WTC11 (cell line): ENCODE measurements around the gene COX19. TPM values are rescaled to one million over a fixed set of nuclear protein-coding genes. Genes with fewer than 3 reads are reported as not detected.

ENCODE experiments used
- ATAC-seq: fragments of 200-7000 bp; cut with Tn5 transposase; 2 replicates; pipeline ENCODE4 v1.10.0; 2021; ENCODE audit warnings: mild to moderate bottlenecking, moderate library complexity
- CTCF ChIA-PET: fragments of 300-600 bp; sonication (Branson Sonifier 250); formaldehyde crosslinking; loops from one replicate; lab custom pipeline; 2021; ENCODE audit warnings: antibody characterized with exemption; lab: Charles Lee
- POLR2A ChIA-PET: fragments of 350-600 bp; sonication (Branson Sonifier 250); formaldehyde crosslinking; loops from one replicate; lab custom pipeline; 2021; ENCODE audit warnings: antibody characterized with exemption; lab: Charles Lee
- DNase-seq: peaks from one replicate; pipeline ENCODE4 v3.0.0; 2021; ENCODE audit warnings: low spot score
- H3K27ac Mint-ChIP-seq: 2 replicates; pipeline ENCODE4 v1.8.0; 2021; ENCODE audit warnings: mixed read lengths
- H3K27me3 Mint-ChIP-seq: 2 replicates; pipeline ENCODE4 v1.8.0; 2021; ENCODE audit warnings: low read depth, mild to moderate bottlenecking, moderate library complexity, mixed read lengths
- H3K36me3 Mint-ChIP-seq: 2 replicates; pipeline ENCODE4 v1.8.0; 2021; ENCODE audit warnings: mixed read lengths
- H3K4me1 Mint-ChIP-seq: 2 replicates; pipeline ENCODE4 v1.8.0; 2022; ENCODE audit warnings: mixed read lengths
- H3K4me3 Mint-ChIP-seq: 2 replicates; pipeline ENCODE4 v1.8.0; 2021; ENCODE audit warnings: mild to moderate bottlenecking, moderate library complexity, mixed read lengths
- H3K9me3 Mint-ChIP-seq: 2 replicates; pipeline ENCODE4 v1.8.0; 2021; ENCODE audit warnings: mixed read lengths
- AR ChIP-seq: fragments of 250-450 bp; sonication (Bioruptor Pico); IDR thresholded peaks from 2 replicates; pipeline ENCODE4 v1.9.0; 2021; ENCODE audit warnings: mild to moderate bottlenecking
- E2F4 ChIP-seq: sonication (generic); formaldehyde crosslinking; IDR thresholded peaks from 2 replicates; pipeline ENCODE4 v1.8.1; 2022; ENCODE audit warnings: low read depth, mild to moderate bottlenecking, moderate library complexity, missing genetic modification reagents, borderline replicate concordance
- EMX1 ChIP-seq: fragments of 250-450 bp; sonication (Bioruptor Pico); IDR thresholded peaks from 2 replicates; pipeline ENCODE4 v1.8.0; 2021; ENCODE audit warnings: mild to moderate bottlenecking
- ETV6 ChIP-seq: sonication (generic); formaldehyde crosslinking; IDR thresholded peaks from 2 replicates; pipeline ENCODE4 v1.8.1; 2022; ENCODE audit warnings: mild to moderate bottlenecking, missing genetic modification reagents
- GRHL2 ChIP-seq: fragments of 250-450 bp; sonication (Bioruptor Pico); IDR thresholded peaks from 2 replicates; pipeline ENCODE4 v1.8.0; 2022; ENCODE audit warnings: mild to moderate bottlenecking, moderate library complexity; ENCODE audit not compliant: insufficient replicate concordance, severe bottlenecking
- NFYB ChIP-seq: sonication (generic); formaldehyde crosslinking; conservative IDR thresholded peaks from 2 replicates; pipeline ENCODE4 v1.8.0; 2022; ENCODE audit warnings: low read depth, missing genetic modification reagents
- SOX15 ChIP-seq: fragments of 250-450 bp; sonication (Bioruptor Pico); IDR thresholded peaks from 2 replicates; pipeline ENCODE4 v1.9.0; 2021; ENCODE audit warnings: mild to moderate bottlenecking
- STAT6 ChIP-seq: sonication (generic); formaldehyde crosslinking; conservative IDR thresholded peaks from 2 replicates; pipeline ENCODE4 v1.8.1; 2023; ENCODE audit warnings: mild to moderate bottlenecking, low read depth, missing genetic modification reagents, moderate library complexity
- TEAD1 ChIP-seq: sonication (generic); formaldehyde crosslinking; IDR thresholded peaks from 2 replicates; pipeline ENCODE4 v1.8.0; 2022; ENCODE audit warnings: mild to moderate bottlenecking, missing genetic modification reagents
- USF2 ChIP-seq: sonication (generic); formaldehyde crosslinking; IDR thresholded peaks from 2 replicates; pipeline ENCODE4 v1.8.1; 2023; ENCODE audit warnings: mild to moderate bottlenecking, missing genetic modification reagents, moderate library complexity
- ZBTB21 ChIP-seq: sonication (generic); formaldehyde crosslinking; IDR thresholded peaks from 2 replicates; pipeline ENCODE4 v1.8.1; 2023; ENCODE audit warnings: mild to moderate bottlenecking, missing genetic modification reagents, borderline replicate concordance
- ZNF219 ChIP-seq: sonication (generic); formaldehyde crosslinking; IDR thresholded peaks from 2 replicates; pipeline ENCODE4 v1.8.0; 2023; ENCODE audit warnings: missing genetic modification reagents, mild to moderate bottlenecking, borderline replicate concordance
- ZNF396 ChIP-seq: fragments of 250-450 bp; sonication (Bioruptor Pico); IDR thresholded peaks from 2 replicates; pipeline ENCODE4 v1.8.0; 2021; ENCODE audit warnings: mild to moderate bottlenecking, moderate library complexity, borderline replicate concordance
- ZNF532 ChIP-seq: fragments of 250-450 bp; sonication (Bioruptor Pico); IDR thresholded peaks from 2 replicates; pipeline ENCODE4 v1.9.0; 2021; ENCODE audit warnings: mild to moderate bottlenecking, borderline replicate concordance
- ZNF671 ChIP-seq: fragments of 250-450 bp; sonication (Bioruptor Pico); IDR thresholded peaks from 2 replicates; pipeline ENCODE4 v1.8.0; 2021; ENCODE audit warnings: mild to moderate bottlenecking
- total RNA-seq: library from RNA; stranded (reverse); gene quantifications from 3 replicates; pipeline ENCODE4 v1.2.3, GENCODE V29; 2021

Gene COX19
- total RNA-seq, 1 experiment from 2014 or later: 13.2 TPM

GRCh38 chr7:920351-921070 lies 54.8 kb downstream of the COX19 start (continued):
- TF ChIP-seq STAT6 (no peak), TEAD1 (CRISPR knock-in tag) (no peak), ZNF671 (CRISPR knock-in tag) (no peak), AR (CRISPR knock-in tag) (no peak), NFYB (CRISPR knock-in tag) (no peak)

- H3K36me3 Mint-ChIP-seq: no peaks in the 10 kb centered on the region
- DNase-seq (peak; percentile 7), ATAC-seq (no peak)
- no peak for TF ChIP-seq ZNF396 (CRISPR knock-in tag)
- TF ChIP-seq ZNF532 (CRISPR knock-in tag): no peak
- no peak for TF ChIP-seq USF2
- TF ChIP-seq ZNF219 (CRISPR knock-in tag): no peak
- no peak for TF ChIP-seq E2F4 (CRISPR knock-in tag)
- TF ChIP-seq SOX15 (CRISPR knock-in tag): no peak
- TF ChIP-seq ETV6 (CRISPR knock-in tag): no peak
- TF ChIP-seq EMX1 (CRISPR knock-in tag): no peak
- no peak for TF ChIP-seq GRHL2 (CRISPR knock-in tag)
- TF ChIP-seq ZBTB21: no peak
- H3K9me3 Mint-ChIP-seq: no peaks in the 10 kb centered on the region
- H3K4me3 Mint-ChIP-seq: no peak overlapping the region
- CTCF ChIA-PET: no interaction called here
- H3K27me3 Mint-ChIP-seq: no peaks in the 10 kb centered on the region
- H3K4me1 Mint-ChIP-seq: no peaks in the 10 kb centered on the region
- H3K27ac Mint-ChIP-seq: no peak overlapping the region
- POLR2A ChIA-PET: no interaction called here
These were observed 55.4 kb downstream of the COX19 start for GRCh38 chr7:919924-920341.
